ENCODE results near the gene COPG1.

GRCh38 chr3:129317848-129318247, 68.4 kb downstream of the COPG1 start:
- TF ChIP-seq CTCF (IDR thresholded peaks at IDR 0.05; ENCODE audit: low read length), result no peak
- TF ChIP-seq EZH2 (IDR thresholded peaks at IDR 0.05; ENCODE audit: borderline replicate concordance, low read length), result no peak

Data from OCI-LY1 (cell line).